Activated T-helper 2 cell treated with anti-CD3 and anti-CD28 coated beads, Interferon-gamma antibody, Interleukin-2, Interleukin-4, amounts not matched to agents 10 μg/mL and 5 μg/mL and 100 μg/mL, durations not matched to agents 14 hours and 24 hours and 36 hours (primary cell): ENCODE measurements around the gene CHST11. TPM values are rescaled to one million over a fixed set of nuclear protein-coding genes. Genes with fewer than 3 reads are reported as not detected.

Source experiments
- DNase-seq: peaks from one replicate; pipeline ENCODE4 v3.0.0; 2021; ENCODE audit warnings: low spot score
- H3K27ac Mint-ChIP-seq: one replicate; pipeline ENCODE4 v1.8.0; 2021; ENCODE audit warnings: mixed read lengths
- H3K27me3 Mint-ChIP-seq: one replicate; pipeline ENCODE4 v1.8.0; 2021; ENCODE audit warnings: low read depth, mixed read lengths
- H3K36me3 Mint-ChIP-seq: one replicate; pipeline ENCODE4 v1.8.0; 2021; ENCODE audit warnings: low read depth, mixed read lengths
- H3K4me1 Mint-ChIP-seq: one replicate; pipeline ENCODE4 v1.8.0; 2021; ENCODE audit warnings: low read depth, mixed read lengths
- H3K4me3 Mint-ChIP-seq: one replicate; pipeline ENCODE4 v1.8.0; 2021; ENCODE audit warnings: low read depth, mild to moderate bottlenecking, moderate library complexity, mixed read lengths
- H3K9me3 Mint-ChIP-seq: one replicate; pipeline ENCODE4 v1.8.0; 2021; ENCODE audit warnings: mixed read lengths
- intact Hi-C: fragments of 100-400 bp; cut with micrococcal nuclease; formaldehyde crosslinking; loops from one replicate; pipeline ENCODE4 v1.15.1; 2023
- total RNA-seq: library from RNA; stranded (reverse); gene quantifications from 2 replicates; pipeline ENCODE4 v1.2.3, GENCODE V29; 2022

The CHST11 gene
- total RNA-seq, 1 donor from 2014 or later, result 50.6 TPM

GRCh38 chr12:104585448-104586055, 128.8 kb downstream of the CHST11 start:
- peaks cover 51% of the 10 kb centered on the region for H3K4me1 Mint-ChIP-seq
- no peak overlapping the region for H3K27ac Mint-ChIP-seq
- intact Hi-C loops, result no loop called here
- H3K27me3 Mint-ChIP-seq, result no peaks in the 10 kb centered on the region
- H3K9me3 Mint-ChIP-seq, result no peaks in the 10 kb centered on the region
- peaks cover 20% of the 10 kb centered on the region for H3K36me3 Mint-ChIP-seq
- no peak for DNase-seq
- no peak overlapping the region for H3K4me3 Mint-ChIP-seq

GRCh38 chr12:104586351-104586919, 129.7 kb downstream of the CHST11 start:
- H3K27me3 Mint-ChIP-seq, result no peaks in the 10 kb centered on the region
- peaks cover 48% of the 10 kb centered on the region for H3K4me1 Mint-ChIP-seq
- intact Hi-C loops, result no loop called here
- H3K27ac Mint-ChIP-seq, result no peak overlapping the region
- H3K4me3 Mint-ChIP-seq, result no peak overlapping the region
- no peak for DNase-seq
- H3K36me3 Mint-ChIP-seq, result peaks cover 26% of the 10 kb centered on the region
- no peaks in the 10 kb centered on the region for H3K9me3 Mint-ChIP-seq

- H3K27me3 Mint-ChIP-seq, result no peaks in the 10 kb centered on the region
- peak overlapping the region; percentile 55 for H3K27ac Mint-ChIP-seq
- peaks cover 26% of the 10 kb centered on the region for H3K36me3 Mint-ChIP-seq
- H3K9me3 Mint-ChIP-seq, result no peaks in the 10 kb centered on the region
- intact Hi-C loops, result no loop called here
- DNase-seq, result no peak
- H3K4me1 Mint-ChIP-seq, result peaks cover 36% of the 10 kb centered on the region
- no peak overlapping the region for H3K4me3 Mint-ChIP-seq
These were observed 131.5 kb downstream of the CHST11 start for GRCh38 chr12:104588047-104588920.

- Mint-ChIP-seq H3K27ac (no peak overlapping the region), H3K9me3 (no peaks in the 10 kb centered on the region), H3K4me1 (peaks cover 29% of the 10 kb centered on the region), H3K36me3 (peaks cover 24% of the 10 kb centered on the region), H3K4me3 (no peak overlapping the region), H3K27me3 (no peaks in the 10 kb centered on the region)
- intact Hi-C loops, result no loop called here
- DNase-seq, result no peak
These were observed 132.3 kb downstream of the CHST11 start for GRCh38 chr12:104588921-104589590.

- Mint-ChIP-seq H3K4me1 (peaks cover 26% of the 10 kb centered on the region), H3K27me3 (no peaks in the 10 kb centered on the region), H3K4me3 (no peak overlapping the region), H3K27ac (no peak overlapping the region), H3K36me3 (peaks cover 23% of the 10 kb centered on the region), H3K9me3 (no peaks in the 10 kb centered on the region)
- intact Hi-C loops, result no loop called here
- DNase-seq, result no peak
These were observed 133.3 kb downstream of the CHST11 start for GRCh38 chr12:104590022-104590421.

GRCh38 chr12:104591257-104591885, 134.6 kb downstream of the CHST11 start:
- Mint-ChIP-seq H3K4me1 (peaks cover 19% of the 10 kb centered on the region), H3K4me3 (no peak overlapping the region), H3K9me3 (no peaks in the 10 kb centered on the region), H3K36me3 (peaks cover 20% of the 10 kb centered on the region), H3K27me3 (no peaks in the 10 kb centered on the region), H3K27ac (no peak overlapping the region)
- intact Hi-C loops, result no loop called here
- no peak for DNase-seq

- H3K27ac Mint-ChIP-seq, result no peak overlapping the region
- H3K4me3 Mint-ChIP-seq, result no peak overlapping the region
- no peaks in the 10 kb centered on the region for H3K27me3 Mint-ChIP-seq
- peaks cover 18% of the 10 kb centered on the region for H3K4me1 Mint-ChIP-seq
- H3K36me3 Mint-ChIP-seq, result peaks cover 12% of the 10 kb centered on the region
- intact Hi-C loops, result no loop called here
- no peak for DNase-seq
- H3K9me3 Mint-ChIP-seq, result no peaks in the 10 kb centered on the region
These were observed 136.7 kb downstream of the CHST11 start for GRCh38 chr12:104593482-104593881.

GRCh38 chr12:104596134-104596799, 139.5 kb downstream of the CHST11 start:
- Mint-ChIP-seq H3K36me3 (peaks cover 4% of the 10 kb centered on the region), H3K27me3 (no peaks in the 10 kb centered on the region), H3K4me3 (no peak overlapping the region), H3K27ac (no peak overlapping the region), H3K9me3 (no peaks in the 10 kb centered on the region), H3K4me1 (peaks cover 18% of the 10 kb centered on the region)
- DNase-seq, result no peak
- intact Hi-C loops, result no loop called here

- no peak overlapping the region for H3K27ac Mint-ChIP-seq
- peaks cover 27% of the 10 kb centered on the region for H3K4me1 Mint-ChIP-seq
- peaks cover 12% of the 10 kb centered on the region for H3K36me3 Mint-ChIP-seq
- DNase-seq, result no peak
- intact Hi-C loops, result no loop called here
- no peaks in the 10 kb centered on the region for H3K9me3 Mint-ChIP-seq
- no peak overlapping the region for H3K4me3 Mint-ChIP-seq
- no peaks in the 10 kb centered on the region for H3K27me3 Mint-ChIP-seq
These were observed 140.4 kb downstream of the CHST11 start for GRCh38 chr12:104596898-104597843.

GRCh38 chr12:104598342-104599271, 141.9 kb downstream of the CHST11 start:
- H3K27me3 Mint-ChIP-seq, result no peaks in the 10 kb centered on the region
- no peak for DNase-seq
- H3K4me1 Mint-ChIP-seq, result peaks cover 37% of the 10 kb centered on the region
- no peak overlapping the region for H3K27ac Mint-ChIP-seq
- no peak overlapping the region for H3K4me3 Mint-ChIP-seq
- intact Hi-C loops, result no loop called here
- peaks cover 24% of the 10 kb centered on the region for H3K36me3 Mint-ChIP-seq
- no peaks in the 10 kb centered on the region for H3K9me3 Mint-ChIP-seq
